CD4-positive, CD25-positive, alpha-beta regulatory T cell (primary cell): ENCODE results near the gene PRKAR2B. TPM values are rescaled to one million over a fixed set of nuclear protein-coding genes. Genes with fewer than 3 reads are reported as not detected.

Source experiments
- ATAC-seq, 2 donors: fragments of 150-1000 bp; cut with Tn5 transposase; one replicate each; pipeline ENCODE4 v1.10.0; 2021; ENCODE audit warnings: low read depth in 2 of 2, moderate number of reproducible peaks in 2 of 2, moderate library complexity in 1 of 2
- DNase-seq, 3 donors: peaks; one replicate each; pipeline versions ENCODE4 v3.0.0 to v3.0.0-alpha.2; 2012 to 2022; ENCODE audit warnings: mixed read lengths in 1 of 3
- H3K27ac ChIP-seq: one replicate; pipeline ENCODE4 v1.7.0; 2013; ENCODE audit warnings: mild to moderate bottlenecking, low read length; ENCODE audit not compliant: insufficient read depth, poor library complexity, severe bottlenecking
- H3K27me3 ChIP-seq: one replicate; pipeline ENCODE4 v1.7.0; 2013; ENCODE audit warnings: low read length; ENCODE audit not compliant: control insufficient read depth, insufficient read depth
- H3K36me3 ChIP-seq: one replicate; pipeline ENCODE4 v1.7.0; 2013; ENCODE audit warnings: mild to moderate bottlenecking, low read length, moderate library complexity; ENCODE audit not compliant: control insufficient read depth, insufficient read depth
- H3K4me1 ChIP-seq: 2 replicates; pipeline ENCODE4 v1.7.0; 2013; ENCODE audit warnings: mild to moderate bottlenecking, low read length; ENCODE audit not compliant: insufficient read depth, control insufficient read depth, poor library complexity, severe bottlenecking
- H3K4me3 ChIP-seq: one replicate; pipeline ENCODE4 v1.7.0; 2013; ENCODE audit warnings: low read depth, mild to moderate bottlenecking, low read length, moderate library complexity
- H3K9me3 ChIP-seq, 2 experiments: 1 replicate in 1 of 2; 2 replicates in 1 of 2; pipeline ENCODE4 v1.7.0; 2013; ENCODE audit warnings: low read length in 2 of 2, mild to moderate bottlenecking in 1 of 2, moderate library complexity in 1 of 2; ENCODE audit not compliant: control insufficient read depth in 2 of 2
- H3K27ac Mint-ChIP-seq, 3 donors: one replicate each; pipeline ENCODE4 v1.8.0; 2020 to 2022; ENCODE audit warnings: mild to moderate bottlenecking in 3 of 3, mixed read lengths in 3 of 3, moderate library complexity in 2 of 3
- H3K27me3 Mint-ChIP-seq: one replicate; pipeline ENCODE4 v1.8.0; 2022; ENCODE audit warnings: mild to moderate bottlenecking, mixed read lengths
- H3K36me3 Mint-ChIP-seq: one replicate; pipeline ENCODE4 v1.8.0; 2020; ENCODE audit warnings: mixed read lengths
- H3K4me1 Mint-ChIP-seq, 4 donors: one replicate each; pipeline ENCODE4 v1.8.0; 2020 to 2022; ENCODE audit warnings: mixed read lengths in 4 of 4, mild to moderate bottlenecking in 1 of 4
- H3K4me3 Mint-ChIP-seq, 4 donors: one replicate each; pipeline ENCODE4 v1.8.0; 2020 to 2022; ENCODE audit warnings: mild to moderate bottlenecking in 4 of 4, mixed read lengths in 4 of 4, moderate library complexity in 3 of 4
- H3K9me3 Mint-ChIP-seq, 7 donors: one replicate each; pipeline ENCODE4 v1.8.0; 2020 to 2022; ENCODE audit warnings: mixed read lengths in 7 of 7, mild to moderate bottlenecking in 3 of 7, moderate library complexity in 2 of 7
- polyA plus RNA-seq, 4 donors: library from polyadenylated mRNA; unstranded; fragments of 300-500 nt; fragmentation: Illumina TruSeq; gene quantifications; one replicate each; pipeline ENCODE4 v1.2.3, GENCODE V29; 2021
- total RNA-seq: library from RNA; stranded (reverse); gene quantifications from one replicate; pipeline ENCODE4 v1.2.3, GENCODE V29; 2022

PRKAR2B gene
- total and polyA plus RNA-seq, 5 donors from 2014 or later, result 0.05 to 8.0 (median 0.11) TPM

DNA sequence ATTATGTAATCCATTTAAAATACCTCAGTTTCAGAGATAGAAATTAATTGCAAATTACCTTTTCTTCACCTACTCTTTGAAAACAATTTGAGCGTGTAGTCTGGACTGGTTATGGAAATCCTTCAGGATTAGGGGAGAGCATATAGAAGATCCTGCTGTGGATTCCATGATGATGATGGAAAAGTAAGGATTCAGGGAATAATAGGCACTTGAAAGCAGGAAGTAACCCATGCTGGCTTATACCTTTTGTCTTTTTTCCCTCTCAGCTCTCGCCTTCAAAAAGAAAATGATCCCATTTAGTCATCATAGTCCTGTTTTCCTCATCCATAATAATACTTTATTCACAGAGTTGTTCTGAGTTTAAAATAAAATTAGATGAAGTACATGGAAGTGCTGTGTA lies 128.7 kb downstream of the PRKAR2B start:
- Histone ChIP-seq H3K27me3 (no peaks in the 10 kb centered on the region), H3K27ac (no peak overlapping the region), H3K4me3 (peak overlapping the region; percentile 82), H3K36me3 (peaks cover 11% of the 10 kb centered on the region), H3K4me1 (peaks cover 60% of the 10 kb centered on the region), H3K9me3 (no peaks in the 10 kb centered on the region)
- H3K9me3 Mint-ChIP-seq, result no peaks in the 10 kb centered on the region
- H3K4me1 Mint-ChIP-seq, result peaks cover 49 to 81% (median 60%) of the 10 kb centered on the region in 4 donors
- ATAC-seq, result no peak
- H3K27ac Mint-ChIP-seq, result peak overlapping the region in 2 of 3 donors; percentile 5 to 47
- H3K36me3 Mint-ChIP-seq, result peaks cover 10% of the 10 kb centered on the region
- no peaks in the 10 kb centered on the region for H3K27me3 Mint-ChIP-seq
- H3K4me3 Mint-ChIP-seq, result peak overlapping the region; percentile 66 to 83 (median 75)
- DNase-seq, result no peak

DNA sequence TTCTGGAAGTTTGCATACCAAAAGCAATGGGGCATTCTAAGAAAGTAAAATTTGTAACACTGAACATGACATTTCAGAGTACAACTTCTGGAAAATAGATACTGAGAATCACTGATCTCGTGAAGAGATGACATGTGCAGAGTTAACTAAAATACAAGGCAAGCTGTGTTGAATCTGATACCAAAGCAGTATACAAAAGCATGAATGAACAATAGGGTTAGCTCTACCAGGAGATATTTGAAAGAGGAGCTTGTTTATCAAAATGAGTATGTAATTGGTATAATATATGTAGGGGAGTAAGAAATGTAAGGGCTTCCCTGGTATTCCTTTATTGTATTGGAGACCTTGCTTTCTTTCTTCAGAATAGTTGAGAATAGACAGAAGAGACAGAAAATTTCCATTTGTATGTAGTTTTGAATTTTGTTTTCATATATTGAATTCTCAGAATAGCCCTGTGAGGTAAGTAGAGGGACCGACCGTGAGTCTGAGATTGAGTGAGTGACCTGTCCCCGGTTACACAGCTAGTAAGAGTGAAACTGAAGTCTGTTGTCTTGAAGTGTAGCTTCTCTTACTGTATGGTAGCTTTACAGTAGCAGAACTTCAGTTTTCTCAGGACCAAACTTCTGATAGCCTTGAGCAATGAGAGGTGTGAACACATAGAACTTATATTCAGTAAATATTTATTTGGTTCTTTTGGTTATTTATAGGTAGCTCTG lies 129.3 kb downstream of the PRKAR2B start:
- Histone ChIP-seq H3K36me3 (peaks cover 13% of the 10 kb centered on the region), H3K4me3 (peak overlapping the region; percentile 82), H3K27me3 (no peaks in the 10 kb centered on the region), H3K4me1 (peaks cover 62% of the 10 kb centered on the region), H3K9me3 (no peaks in the 10 kb centered on the region), H3K27ac (peak overlapping the region; percentile 26)
- H3K36me3 Mint-ChIP-seq, result peaks cover 10% of the 10 kb centered on the region
- ATAC-seq (peak in 1 of 2 donors; percentile 38), DNase-seq (peak in 1 of 3 donors; percentile 50)
- peak overlapping the region in 2 of 3 donors; percentile 5 to 82 for H3K27ac Mint-ChIP-seq
- peak overlapping the region; percentile 66 to 83 (median 75) for H3K4me3 Mint-ChIP-seq
- H3K9me3 Mint-ChIP-seq, result no peaks in the 10 kb centered on the region
- no peaks in the 10 kb centered on the region for H3K27me3 Mint-ChIP-seq
- H3K4me1 Mint-ChIP-seq, result peaks cover 51 to 83% (median 62%) of the 10 kb centered on the region in 4 donors

DNA sequence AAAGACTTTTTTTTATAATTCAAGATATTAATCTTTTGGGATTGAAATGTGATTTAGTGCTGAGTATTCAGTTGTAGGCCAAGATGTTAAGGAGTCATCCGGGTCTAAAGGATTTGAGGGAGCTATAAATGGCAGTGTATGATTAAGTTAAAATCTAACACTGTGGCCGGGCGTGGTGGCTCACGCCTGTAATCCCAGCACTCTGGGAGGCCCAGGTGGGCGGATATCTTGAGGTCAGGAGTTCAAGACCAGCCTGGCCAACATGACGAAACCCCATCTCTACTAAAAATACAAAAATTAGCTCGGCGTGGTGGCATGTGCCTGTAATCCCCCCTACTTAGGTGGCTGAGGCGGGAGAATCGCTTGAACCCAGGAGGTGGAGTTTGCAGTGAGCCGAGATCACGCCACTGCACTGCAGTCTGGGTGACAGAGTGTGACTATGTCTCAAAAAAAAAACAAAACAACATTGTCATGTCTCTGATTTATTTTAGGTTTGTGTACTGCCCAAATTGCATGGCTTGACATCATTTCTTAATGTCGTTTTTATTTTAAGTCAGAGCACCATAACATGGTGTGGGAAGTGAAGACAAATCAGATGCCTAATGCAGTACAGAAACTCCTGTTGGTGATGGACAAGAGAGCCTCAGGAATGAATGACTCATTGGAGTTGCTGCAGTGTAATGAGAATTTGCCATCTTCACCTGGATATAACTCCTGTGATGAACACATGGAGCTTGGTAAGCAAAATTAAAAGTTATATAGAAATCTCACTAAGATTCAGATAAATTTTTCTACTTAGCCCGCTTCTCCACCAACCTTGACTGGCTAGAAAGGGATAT lies 135.0 kb downstream of the PRKAR2B start:
- peak overlapping the region; percentile 21 to 73 (median 51) for H3K4me3 Mint-ChIP-seq
- peaks cover 57% of the 10 kb centered on the region for H3K36me3 ChIP-seq
- peak overlapping the region in 2 of 3 donors; percentile 11 to 63 for H3K27ac Mint-ChIP-seq
- H3K9me3 Mint-ChIP-seq, result no peaks in the 10 kb centered on the region
- H3K4me1 Mint-ChIP-seq, result peaks cover 45 to 72% (median 53%) of the 10 kb centered on the region in 4 donors
- H3K27me3 Mint-ChIP-seq, result no peaks in the 10 kb centered on the region
- ATAC-seq (no peak), DNase-seq (no peak)
- H3K27ac ChIP-seq, result no peak overlapping the region
- H3K27me3 ChIP-seq, result no peaks in the 10 kb centered on the region
- peaks cover 25% of the 10 kb centered on the region for H3K36me3 Mint-ChIP-seq
- no peaks in the 10 kb centered on the region for H3K9me3 ChIP-seq
- peak overlapping the region; percentile 48 for H3K4me3 ChIP-seq
- peaks cover 38% of the 10 kb centered on the region for H3K4me1 ChIP-seq

DNA sequence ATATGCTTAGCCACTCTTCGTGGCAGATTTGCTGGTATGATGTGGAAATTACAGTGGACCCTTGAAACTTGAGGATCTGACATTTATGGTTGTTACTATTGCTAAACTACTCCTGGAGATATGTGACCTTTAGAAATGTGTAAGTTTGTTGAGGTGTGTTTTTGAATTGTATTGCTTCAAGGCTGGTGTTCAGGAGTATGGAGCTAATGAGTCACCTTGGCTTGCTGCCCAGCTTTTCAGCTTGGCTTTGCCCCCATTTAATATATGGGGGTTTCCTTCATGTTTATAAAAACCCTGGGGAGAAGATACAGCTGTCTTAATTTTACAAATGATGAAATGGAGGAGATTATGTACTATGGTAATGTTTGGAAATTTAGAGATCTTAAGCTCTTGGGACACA lies 135.9 kb downstream of the PRKAR2B start:
- no peaks in the 10 kb centered on the region for H3K9me3 Mint-ChIP-seq
- H3K4me3 Mint-ChIP-seq, result peak overlapping the region in 3 of 4 donors; percentile 27 to 73 (median 30)
- ATAC-seq (peak; percentile 45 to 60), DNase-seq (peak in 2 of 3 donors; percentile 14 to 26)
- Histone ChIP-seq H3K36me3 (peaks cover 66% of the 10 kb centered on the region), H3K4me1 (peaks cover 35% of the 10 kb centered on the region), H3K27me3 (no peaks in the 10 kb centered on the region), H3K27ac (no peak overlapping the region), H3K4me3 (peak overlapping the region; percentile 48), H3K9me3 (no peaks in the 10 kb centered on the region)
- peak overlapping the region; percentile 11 to 49 (median 20) for H3K27ac Mint-ChIP-seq
- H3K27me3 Mint-ChIP-seq, result no peaks in the 10 kb centered on the region
- peaks cover 33% of the 10 kb centered on the region for H3K36me3 Mint-ChIP-seq
- H3K4me1 Mint-ChIP-seq, result peaks cover 46 to 72% (median 49%) of the 10 kb centered on the region in 4 donors

DNA sequence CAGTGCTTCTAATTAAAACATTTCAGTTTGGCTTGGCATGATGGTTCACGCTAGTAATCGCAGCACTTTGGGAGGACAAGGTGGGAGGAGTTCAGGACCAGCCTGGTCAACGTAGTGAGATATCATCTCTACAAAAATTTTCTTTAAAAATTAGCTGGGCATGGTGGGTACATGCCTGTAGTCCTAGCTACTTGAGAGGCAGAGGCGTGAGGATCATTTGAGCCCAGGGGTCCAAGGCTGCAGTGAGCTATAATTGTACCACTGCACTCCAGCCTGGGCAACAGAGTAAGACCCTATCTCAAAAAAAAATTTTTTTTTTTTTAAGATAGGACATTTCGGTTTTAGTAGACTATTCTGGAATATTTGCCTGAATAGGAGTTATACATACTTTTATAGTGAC lies 136.7 kb downstream of the PRKAR2B start:
- H3K27ac ChIP-seq, result peak overlapping the region; percentile 9
- H3K4me3 ChIP-seq, result no peak overlapping the region
- no peaks in the 10 kb centered on the region for H3K27me3 Mint-ChIP-seq
- ATAC-seq (no peak), DNase-seq (no peak)
- peaks cover 45 to 67% (median 48%) of the 10 kb centered on the region in 4 donors for H3K4me1 Mint-ChIP-seq
- no peaks in the 10 kb centered on the region for H3K9me3 Mint-ChIP-seq
- H3K36me3 ChIP-seq, result peaks cover 74% of the 10 kb centered on the region
- H3K36me3 Mint-ChIP-seq, result peaks cover 38% of the 10 kb centered on the region
- peak overlapping the region in 2 of 3 donors; percentile 11 to 49 for H3K27ac Mint-ChIP-seq
- no peaks in the 10 kb centered on the region for H3K27me3 ChIP-seq
- H3K9me3 ChIP-seq, result no peaks in the 10 kb centered on the region
- H3K4me1 ChIP-seq, result peaks cover 33% of the 10 kb centered on the region
- H3K4me3 Mint-ChIP-seq, result peak overlapping the region in 1 of 4 donors; percentile 45

DNA sequence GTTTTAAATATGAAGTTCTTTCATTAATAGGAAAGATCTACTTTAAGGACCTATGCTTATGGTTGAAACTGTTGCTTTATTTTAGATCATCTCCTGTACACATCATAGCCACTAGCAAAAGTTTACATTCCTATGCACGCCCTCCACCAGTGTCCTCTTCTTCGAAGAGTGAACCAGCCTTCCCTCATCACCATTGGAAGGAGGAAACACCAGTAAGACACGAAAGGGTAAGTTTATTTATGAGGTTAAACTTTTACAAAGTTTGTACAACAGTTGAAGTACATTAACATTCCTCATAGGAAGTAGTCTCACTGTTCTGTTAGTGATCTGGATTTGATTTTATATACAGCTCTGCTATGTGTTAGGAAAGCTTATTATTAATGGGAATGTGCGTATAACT lies 141.2 kb downstream of the PRKAR2B start:
- H3K9me3 Mint-ChIP-seq, result no peaks in the 10 kb centered on the region
- ATAC-seq (no peak), DNase-seq (no peak)
- H3K27ac Mint-ChIP-seq, result no peak overlapping the region
- Histone ChIP-seq H3K27me3 (no peaks in the 10 kb centered on the region), H3K9me3 (no peaks in the 10 kb centered on the region), H3K4me3 (no peak overlapping the region), H3K36me3 (peaks cover 96% of the 10 kb centered on the region), H3K4me1 (peaks cover 5% of the 10 kb centered on the region), H3K27ac (no peak overlapping the region)
- H3K4me1 Mint-ChIP-seq, result peaks cover 28 to 49% (median 38%) of the 10 kb centered on the region in 4 donors
- H3K27me3 Mint-ChIP-seq, result no peaks in the 10 kb centered on the region
- peaks cover 60% of the 10 kb centered on the region for H3K36me3 Mint-ChIP-seq
- no peak overlapping the region for H3K4me3 Mint-ChIP-seq

DNA sequence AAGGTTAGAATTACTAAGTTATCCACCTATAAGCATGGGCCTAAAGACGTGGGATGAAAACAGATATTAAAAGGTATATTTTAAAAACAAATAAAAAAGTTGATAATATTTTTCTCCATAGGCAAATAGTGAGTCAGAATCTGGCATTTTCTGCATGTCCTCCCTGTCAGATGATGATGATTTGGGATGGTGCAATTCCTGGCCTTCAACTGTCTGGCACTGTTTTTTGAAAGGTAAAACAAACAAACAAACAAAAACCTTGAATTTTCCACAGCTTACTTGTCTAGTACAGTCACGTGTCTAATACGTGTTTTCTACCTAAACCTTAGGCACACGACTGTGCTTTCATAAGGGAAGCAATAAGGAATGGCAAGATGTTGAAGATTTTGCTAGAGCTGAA lies 141.7 kb downstream of the PRKAR2B start:
- Mint-ChIP-seq H3K4me3 (no peak overlapping the region), H3K9me3 (no peaks in the 10 kb centered on the region), H3K36me3 (peaks cover 55% of the 10 kb centered on the region), H3K27ac (peak overlapping the region in 1 of 3 donors; percentile 46), H3K4me1 (peaks cover 23 to 44% (median 33%) of the 10 kb centered on the region in 4 donors), H3K27me3 (no peaks in the 10 kb centered on the region)
- no peak for ATAC-seq
- no peak for DNase-seq
- H3K36me3 ChIP-seq, result peaks cover 96% of the 10 kb centered on the region
- H3K4me3 ChIP-seq, result no peak overlapping the region
- H3K27ac ChIP-seq, result no peak overlapping the region
- H3K27me3 ChIP-seq, result no peaks in the 10 kb centered on the region
- no peaks in the 10 kb centered on the region for H3K4me1 ChIP-seq
- no peaks in the 10 kb centered on the region for H3K9me3 ChIP-seq
